ENCODE data around the gene SLC37A1.

Gene SLC37A1

DNA sequence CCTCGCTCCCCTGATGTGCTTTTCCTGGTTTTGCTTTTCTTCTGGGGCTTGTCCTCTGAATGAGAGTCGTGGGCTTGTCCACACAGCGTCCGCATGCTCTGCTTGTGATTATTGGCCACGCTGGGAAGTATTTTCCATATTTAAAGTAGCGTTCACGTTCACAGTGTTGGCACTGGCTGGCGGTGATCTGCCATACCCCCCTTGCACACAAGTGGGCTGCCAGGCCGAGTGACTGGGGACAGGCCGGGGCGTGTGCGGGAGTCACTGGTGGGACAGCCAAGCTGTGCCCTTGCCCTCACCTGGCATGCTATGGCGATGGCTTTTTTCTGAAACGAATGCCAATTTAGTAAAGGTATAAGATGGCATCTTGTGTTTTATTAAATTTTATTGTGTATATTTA, 32.8 kb downstream of the SLC37A1 start:
- DNase-seq = no peak

DNA sequence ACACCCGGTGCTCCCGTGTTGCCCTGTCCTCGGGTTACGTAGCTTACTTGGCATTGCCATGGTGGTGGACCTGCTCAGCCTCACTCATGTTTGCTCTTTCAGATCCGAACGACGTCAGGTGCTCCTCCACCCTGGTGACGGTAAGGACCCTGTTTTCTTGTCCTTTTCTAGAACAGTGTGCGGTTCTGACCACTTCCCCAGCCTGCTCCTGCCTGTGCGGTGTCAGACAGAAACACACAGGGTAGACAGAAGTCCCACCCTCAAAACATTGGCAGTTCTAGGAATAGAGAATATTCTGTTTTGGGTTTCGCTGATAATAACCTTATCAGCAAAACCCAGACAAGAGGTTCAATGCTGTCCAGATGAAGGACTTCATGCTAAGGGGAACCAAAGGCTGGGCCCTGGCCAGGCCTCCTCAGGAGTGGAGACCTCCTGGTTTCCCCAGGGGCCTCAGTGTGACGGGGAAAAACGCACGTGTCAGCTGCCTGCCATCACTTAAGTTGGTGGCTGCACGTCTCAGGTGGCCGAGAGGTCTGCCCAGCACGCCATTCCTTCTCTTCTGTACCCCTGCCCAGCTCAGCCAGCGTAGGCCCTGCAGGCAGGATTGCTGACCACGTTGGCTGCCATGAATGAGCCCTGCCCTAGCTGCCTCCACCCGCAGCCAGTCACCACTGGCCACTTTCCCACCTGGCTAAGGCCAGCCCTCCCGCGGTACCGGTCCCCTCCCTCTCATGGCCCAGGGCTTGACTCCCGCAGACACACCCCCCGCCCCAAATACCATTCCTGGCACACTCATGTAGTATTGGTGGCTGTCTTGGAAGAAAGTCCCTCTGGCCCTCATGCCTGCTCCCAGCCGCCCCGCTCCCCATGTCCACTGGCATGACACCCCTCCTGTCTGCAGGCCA, 33.6 kb downstream of the SLC37A1 start:
- no peak for DNase-seq

DNA sequence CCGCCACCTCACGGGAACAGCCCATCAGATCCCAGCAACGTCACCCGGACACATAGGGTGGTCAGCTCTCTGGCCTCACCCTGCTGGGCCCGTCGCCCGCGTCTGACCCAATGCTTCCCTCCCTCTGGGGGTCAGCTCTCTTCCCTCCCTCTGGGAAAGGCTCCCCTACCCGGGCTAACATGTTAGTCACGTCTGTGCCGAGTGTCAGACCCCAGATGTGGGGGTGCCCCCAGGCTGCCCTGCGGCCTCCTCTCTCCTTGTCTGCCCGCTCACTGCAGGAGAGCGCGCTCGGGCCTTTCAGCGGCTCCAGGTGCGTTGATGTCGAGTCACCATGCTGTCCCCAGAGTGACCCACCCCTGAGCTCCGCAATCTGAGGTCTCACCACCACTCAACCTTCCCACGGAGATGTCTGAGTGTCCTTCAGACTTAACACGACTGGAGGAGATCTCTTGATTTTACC, 34.3 kb downstream of the SLC37A1 start:
- DNase-seq = no peak

DNA sequence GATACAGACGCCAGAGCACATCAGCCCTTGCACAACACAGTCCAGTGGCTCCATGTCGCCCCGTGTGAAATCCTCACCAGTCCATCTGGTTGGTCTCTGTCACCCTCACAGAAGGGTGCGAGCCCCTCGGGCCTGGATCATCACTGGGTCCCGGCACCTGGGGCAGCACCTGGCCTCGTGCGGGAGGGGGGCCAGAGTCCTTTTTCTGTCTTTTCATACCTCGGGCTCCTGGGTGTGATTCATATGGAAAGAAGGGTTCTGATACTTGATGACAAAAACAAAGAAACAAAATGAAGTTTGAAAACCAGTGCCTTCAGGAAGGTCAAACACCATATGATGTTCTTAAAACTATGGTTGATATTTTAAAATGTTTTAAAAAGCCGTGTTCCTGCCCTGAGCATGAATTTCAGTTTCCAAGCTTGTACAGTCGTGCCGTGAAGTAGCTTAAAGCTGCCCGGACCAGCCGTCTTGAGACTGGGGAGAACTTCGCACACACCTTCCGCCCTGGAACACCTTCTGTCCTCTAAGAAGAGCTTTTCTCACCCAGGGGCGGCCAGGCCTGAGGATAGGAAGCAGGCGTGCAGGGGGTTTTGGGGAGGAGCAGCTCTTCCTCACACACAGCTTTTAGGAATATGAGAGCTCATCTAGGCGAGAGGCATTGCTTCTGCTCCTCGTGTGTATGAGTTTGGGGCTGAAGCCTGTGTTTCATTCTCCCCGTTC, 35.2 kb downstream of the SLC37A1 start:
- no peak for DNase-seq

DNA sequence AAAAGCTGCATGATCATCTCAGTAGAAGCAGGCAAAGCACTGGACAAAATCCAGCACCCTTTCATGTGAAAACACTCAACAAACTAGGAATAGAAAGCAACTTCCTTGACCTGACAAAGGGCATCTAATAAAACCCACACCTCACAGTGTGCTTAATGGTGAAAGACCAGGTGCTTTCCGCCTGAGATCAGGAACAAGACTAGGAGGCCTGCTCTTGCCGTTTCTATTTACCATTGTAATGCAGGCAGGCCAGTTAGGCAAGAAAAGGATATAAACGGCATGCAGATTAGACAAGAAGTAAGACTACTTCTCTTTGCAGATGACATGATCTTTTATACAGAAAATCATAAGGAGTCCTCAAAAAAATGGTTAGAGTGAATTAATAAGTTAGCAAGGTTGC, 37.2 kb downstream of the SLC37A1 start:
- no peak for DNase-seq

DNA sequence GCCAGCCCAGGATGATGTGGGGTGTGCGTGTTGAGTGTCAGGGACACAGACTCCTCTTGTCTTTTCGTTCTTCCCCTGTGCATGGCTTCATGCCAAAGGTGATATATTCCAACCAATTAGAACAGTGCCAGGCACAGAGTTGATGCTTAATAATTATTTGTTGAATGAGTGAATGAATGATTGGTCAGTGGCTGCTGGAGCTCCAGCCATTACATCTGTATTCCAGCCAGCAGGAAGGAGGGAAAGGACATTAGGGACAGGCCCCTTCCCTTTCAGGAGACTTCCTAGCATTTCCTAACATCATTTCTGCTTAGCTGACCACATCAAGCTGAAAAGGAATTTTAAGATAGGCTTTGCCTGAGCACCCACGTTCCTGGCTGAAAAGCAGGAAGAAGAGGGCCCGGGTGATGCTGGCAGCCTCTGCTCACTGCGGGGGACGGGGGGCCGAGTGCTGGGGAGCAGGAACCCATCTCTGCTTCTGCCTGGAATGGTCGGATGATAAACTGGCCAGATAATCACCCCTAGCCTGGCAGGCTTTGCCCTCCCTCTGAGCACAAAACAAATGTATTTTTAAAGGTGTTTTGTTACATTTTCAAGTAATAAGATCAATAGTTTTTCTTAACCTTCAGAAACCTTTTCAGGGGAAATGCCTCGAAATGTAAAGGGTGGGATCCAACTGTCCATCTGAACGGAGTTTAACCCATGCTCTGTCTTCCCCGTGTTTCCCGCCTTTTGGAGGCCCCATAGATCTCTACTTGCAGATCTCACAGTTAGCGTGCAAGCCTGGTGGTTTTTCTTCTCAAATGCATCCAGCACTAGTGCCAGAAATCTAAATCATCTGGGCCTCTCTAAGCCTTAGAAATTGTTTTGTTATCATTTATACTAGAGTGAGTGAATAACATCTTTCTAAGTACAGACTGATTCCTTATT, 39.0 kb downstream of the SLC37A1 start:
- DNase-seq = no peak

DNA sequence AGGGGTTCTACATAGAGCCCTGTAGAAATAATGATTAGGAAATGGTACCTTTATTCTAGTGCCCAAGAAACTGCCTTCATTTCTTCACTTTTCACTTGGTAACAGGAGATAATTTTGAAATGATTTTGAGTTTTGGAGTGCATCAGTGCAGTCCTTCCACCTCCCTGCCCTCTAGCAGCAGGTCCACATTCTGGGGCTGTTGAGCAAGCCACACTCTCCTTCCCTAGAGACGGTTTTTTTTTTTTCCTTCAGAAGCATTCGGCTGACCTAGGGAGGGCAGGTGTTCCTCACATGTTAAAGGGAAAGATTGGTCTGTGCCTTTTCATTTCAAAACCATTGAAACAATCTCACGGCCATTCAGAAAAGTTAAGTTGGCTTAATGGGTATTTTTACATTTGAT, 39.8 kb downstream of the SLC37A1 start:
- no peak for DNase-seq

DNA sequence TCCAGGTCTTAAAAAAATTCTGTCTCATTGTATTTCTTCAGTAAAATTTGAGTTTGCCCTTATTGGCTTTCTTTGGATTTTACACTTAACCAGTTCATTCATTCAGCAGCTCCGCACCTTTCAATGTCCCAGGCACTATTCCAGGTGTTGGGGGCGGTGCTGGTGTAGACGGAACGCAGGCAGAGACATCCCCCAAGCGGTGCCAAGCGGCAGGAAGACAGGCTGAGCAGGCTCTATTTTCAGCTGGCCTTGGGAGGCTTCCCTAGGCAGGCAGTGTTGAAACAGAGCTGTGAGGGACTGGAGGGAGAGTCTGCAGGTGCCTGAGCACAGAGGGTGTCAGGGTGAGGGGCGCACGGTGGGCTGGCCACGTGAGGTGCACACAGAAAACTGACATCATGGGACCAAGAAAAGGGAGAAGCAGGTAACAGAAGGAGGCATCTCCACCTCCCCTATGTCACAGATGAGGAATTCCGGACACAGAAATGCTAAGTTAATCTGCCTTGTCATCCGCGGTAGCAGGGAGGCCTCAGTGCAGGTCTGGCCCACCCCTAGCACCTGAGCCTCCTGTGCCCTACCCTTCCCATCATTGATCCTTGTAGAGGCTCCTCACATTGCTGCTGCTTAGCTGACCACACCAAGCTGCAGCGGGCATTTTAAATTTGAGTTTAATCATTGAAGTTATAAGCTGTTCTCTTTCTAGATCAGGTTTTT, 40.8 kb downstream of the SLC37A1 start:
- DNase-seq = no peak

DNA sequence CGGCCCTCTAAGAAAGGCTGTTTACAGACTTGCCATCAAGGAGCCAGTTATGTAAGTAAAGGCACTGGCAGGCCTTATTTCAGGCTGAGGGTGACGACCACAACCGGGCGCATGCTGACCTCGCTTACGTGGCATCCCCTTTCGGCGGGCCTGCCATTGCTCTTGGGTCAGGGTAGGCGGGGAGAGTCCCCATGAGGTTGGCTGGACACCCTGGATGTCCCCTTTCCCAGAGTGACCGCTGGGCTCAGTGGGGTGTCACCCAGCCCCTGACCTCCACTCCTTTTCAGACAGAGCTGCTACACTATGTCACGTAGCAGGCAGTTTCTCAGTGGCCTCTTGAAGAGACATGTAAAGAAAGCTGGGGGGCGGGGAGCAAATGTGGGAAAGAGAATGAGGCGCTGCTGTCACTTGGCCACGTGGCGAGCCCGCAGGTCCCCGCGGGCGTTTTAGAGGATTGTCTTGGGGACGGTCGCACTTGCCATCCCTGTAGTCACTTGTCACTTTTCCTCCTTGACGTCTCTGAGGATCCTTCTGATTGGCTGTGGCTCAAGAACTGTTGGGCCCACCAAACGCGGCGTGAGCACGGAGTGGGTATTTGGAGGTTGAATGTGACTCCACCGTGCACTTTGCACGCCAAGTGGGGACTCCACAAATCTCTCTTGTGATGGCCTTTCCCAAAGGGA, 42.2 kb downstream of the SLC37A1 start:
- no peak for DNase-seq

DNA sequence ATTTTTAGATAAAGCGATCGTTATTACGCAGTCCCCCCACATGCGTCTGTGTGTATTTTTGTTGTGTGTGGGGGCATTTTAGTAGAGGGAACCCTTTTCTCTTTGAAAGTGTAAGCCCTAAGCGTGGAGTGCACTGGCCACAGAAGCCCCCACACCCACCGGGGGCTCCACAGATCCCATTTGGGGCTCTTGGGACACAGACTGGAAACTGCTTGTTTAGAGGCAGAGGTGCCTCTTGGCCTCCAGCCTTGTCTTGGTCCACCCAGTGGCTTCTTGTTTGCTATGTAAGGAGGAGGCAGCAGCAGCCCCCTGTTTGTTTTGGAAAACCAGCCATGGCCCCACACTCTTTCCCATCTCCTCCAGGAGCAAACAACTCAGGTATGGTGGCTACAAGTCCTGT, 42.8 kb downstream of the SLC37A1 start:
- DNase-seq = no peak

DNA sequence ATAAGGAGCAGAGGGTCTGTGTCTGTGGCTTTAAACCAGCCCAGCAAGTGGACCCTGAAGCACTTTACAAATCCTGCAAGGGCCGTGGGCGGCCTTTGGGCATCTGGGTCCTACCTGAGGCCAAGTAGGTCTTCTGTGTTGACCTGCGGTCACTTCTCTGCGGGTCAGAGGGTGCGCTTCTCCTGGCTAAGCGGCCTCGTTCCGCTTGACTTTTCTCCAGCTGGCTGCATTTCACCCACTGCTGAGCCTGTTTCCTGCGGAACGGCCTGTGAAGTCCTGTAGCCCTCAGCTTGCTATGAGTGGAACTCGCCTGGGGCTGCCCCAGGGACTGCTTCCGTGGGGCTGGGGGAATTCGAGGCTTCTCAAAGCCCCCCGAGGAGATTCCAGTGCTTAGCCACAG, 43.3 kb downstream of the SLC37A1 start:
- no peak for DNase-seq

DNA sequence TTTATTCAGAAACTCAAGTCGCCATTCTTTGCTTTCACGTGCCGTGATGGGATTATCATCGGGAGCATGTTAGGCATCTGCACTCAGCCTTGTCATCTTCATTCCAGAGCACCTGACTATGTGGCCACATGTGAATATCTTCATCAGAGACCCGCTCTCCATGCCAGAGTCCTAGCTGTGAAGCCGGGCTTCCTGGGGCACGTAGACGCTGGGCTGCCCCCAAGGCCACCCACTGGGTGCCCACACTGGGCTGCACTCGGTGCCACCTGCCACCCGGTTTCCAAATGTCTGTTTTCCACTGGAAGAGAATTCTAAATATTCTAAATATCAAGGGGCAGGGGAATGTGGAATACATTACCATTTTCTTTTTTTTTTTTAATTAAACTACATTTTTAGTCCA, 43.8 kb downstream of the SLC37A1 start:
- no peak for DNase-seq

DNA sequence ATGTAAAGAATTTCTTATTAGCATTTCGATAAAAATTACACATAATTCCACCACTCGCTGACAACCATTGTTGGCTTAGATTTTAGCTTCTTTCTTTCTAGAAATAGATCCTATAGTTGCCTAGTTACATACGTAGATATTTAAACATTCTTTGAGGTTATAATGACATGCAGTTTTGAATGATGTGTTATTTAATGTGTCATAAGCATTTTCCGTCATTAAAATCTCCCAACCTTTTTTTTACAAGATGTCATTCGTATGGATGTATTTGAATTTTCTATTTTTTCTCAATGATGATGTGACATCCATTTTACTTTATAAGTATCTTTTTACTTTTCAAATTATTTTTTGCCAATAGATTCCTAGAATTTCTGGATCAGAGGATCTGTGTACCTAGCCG, 44.7 kb downstream of the SLC37A1 start:
- no peak for DNase-seq

DNA sequence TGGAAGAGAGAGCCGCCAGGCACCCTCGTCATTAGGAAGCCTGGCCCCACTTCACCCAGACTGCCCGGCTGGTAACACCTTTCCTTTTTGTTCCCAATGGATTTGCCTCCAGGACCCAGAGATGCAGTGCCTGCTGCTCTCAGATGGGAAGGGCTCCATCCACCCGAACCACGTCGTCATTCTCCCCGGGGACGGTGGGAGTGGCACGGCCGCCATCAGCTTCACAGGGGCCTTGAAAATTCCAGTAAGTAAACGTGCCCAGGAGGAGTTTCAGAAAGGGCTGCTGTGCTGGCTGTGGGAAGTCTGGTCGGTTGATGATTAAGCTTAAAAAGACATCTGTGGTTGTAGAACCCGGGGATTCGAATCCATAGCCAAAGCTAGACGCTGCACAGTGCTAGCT, 45.2 kb downstream of the SLC37A1 start:
- DNase-seq = no peak

DNA sequence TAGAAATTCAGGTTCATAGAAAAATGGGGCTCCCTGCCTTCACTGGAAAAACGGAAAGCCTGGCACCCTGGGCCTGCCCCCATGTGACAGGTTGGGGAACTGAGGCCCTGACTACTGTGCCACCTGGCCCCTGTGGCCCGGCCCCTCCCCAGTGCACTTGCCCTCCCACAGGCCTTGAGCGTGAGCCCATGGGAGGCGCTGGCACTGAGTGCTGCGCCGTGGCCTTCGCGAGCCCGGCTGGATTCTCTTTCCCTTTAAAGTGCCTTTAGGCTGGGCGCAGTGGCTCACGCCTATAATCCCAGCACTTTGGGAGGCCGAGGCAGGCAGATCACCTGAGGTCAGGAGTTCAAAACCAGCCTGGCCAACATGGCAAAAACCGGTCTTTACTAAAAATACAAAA, 45.7 kb downstream of the SLC37A1 start:
- DNase-seq = no peak

DNA sequence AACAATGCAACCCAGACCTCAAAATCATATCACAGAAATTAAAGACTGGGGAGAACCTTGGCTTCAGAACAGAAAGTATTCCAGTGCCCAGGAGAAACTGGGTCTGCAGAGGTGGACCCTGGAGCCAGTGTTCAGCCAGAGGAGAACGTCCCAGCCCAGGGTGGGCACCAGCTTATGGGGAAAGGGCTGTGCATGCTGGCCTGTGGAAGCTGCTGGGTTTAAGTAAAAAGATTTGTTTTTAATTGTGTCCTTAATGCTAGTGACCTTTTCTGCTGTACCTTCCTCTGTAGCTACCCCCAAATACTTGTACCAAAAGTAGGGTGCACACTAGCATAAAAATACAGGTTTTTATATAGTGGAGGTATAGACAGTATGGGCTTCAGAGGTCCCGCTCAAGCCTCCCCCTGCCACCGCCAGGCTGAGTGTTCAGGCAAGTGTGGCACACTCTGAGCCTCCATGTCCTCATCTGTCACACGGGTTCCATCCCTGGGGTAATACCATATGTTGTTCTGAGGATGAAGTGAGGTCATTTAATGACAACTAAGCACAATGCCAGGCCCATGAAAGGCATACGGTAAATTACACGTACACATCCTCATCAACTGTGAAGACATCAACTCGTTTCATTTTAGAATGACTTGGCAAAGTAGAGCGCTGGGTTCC, 47.0 kb downstream of the SLC37A1 start:
- no peak for DNase-seq

DNA sequence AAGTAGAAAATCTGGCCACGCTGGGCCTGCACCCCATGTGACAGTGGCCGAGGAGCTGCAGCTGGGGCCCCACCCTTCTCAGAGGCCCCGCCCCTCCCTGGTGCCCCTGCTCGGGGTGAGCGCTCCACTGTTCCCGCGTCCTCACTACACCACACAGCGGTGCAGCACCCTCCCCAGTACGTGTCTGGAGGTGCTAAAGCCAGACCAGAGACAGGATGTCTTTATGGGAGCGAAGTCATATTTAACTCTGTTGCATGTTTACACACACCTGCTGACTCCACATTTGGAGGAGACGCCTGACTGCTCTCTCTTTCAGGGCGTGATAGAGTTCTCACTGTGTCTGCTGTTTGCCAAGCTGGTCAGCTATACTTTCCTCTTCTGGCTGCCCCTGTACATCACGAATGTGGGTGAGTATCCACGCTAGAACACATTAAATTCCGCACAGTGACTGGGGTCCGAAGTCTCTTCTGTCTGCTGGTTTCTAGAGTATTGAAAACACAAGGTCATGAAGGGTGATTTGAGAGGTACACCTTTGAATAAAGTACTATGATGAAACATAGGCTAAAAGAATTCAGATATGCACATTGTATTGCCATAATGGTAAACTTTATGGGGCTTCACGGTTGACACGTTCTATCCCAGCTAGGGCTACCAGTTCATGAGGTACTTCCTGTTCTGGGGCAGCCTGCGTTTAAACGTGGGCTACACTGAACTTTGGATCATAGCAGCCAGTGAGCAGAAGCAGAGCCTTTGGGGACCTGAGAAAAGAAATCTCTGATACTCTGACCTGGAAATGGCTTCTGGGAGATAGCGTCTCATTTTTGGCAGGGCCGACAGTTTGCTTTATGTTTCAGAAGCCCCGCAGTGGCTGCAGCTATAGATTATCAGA, 48.4 kb downstream of the SLC37A1 start:
- DNase-seq = no peak

DNA sequence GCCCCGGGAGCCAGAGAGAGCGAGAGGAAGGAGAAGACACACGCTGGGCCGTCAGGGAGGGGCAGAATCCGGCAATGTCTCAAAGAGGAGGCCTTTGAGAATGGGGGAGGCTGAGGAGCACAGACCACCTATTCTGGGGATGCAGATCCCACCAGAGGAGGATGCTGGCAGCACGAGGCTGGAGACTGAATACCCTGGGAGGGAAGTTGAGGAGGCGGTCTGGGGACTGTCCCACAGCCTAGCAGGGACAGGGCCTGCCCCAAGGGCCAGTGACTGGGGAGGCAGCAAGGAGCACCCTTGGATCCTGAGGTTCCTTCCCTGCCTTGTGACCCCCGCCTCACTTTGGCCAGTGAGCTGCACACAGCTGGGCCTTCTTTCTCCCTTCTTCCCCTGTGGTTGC, 49.2 kb downstream of the SLC37A1 start:
- no peak for DNase-seq

DNA sequence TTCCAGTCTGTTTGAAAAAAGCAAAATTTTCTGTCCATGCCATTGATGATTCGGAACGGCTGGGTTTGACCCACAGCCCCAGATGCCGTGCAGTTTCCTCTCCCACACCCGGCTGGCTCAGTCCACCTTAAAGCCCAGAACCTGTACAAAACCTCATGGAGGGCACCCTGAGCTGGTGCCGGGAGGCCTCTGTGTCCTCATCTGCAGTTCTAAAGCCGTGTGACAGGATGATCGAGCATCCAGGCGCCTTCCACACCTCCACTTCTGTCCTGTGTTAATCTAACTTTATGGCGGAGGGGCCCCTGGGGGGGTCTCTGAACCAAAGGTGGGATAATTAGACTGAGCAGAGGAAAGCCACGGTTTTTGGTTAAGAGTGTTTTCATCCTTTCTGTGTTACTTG, 49.6 kb downstream of the SLC37A1 start:
- no peak for DNase-seq

DNA sequence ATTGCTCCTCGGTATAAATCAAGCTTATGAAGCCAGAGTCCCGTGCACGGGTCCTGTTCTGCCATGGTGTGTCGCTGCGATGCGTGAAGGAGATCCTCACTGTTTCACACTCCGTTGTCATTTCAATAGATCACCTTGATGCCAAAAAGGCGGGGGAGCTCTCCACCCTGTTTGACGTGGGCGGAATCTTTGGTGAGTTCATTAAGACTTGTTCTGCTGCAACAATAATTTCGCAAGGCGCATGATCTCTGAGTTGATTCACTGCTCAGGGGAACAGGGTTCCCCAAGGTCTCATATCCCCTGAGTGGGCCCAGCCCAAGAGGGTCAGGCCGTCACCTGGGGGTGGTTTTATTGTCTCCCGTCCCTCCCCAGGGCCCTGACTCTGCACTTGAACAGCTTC, 50.0 kb downstream of the SLC37A1 start:
- no peak for DNase-seq
